T-helper 1 cell treated with Interleukin-12 subunit alpha and Interleukin-12 subunit beta and Interleukin-4 antibody, amounts not matched to agents 30 ng/mL and 1 ng/mL, for 36 hours (primary cell): ENCODE measurements around the gene PRPF38A. TPM values are rescaled to one million over a fixed set of nuclear protein-coding genes. Genes with fewer than 3 reads are reported as not detected.

Source experiments
- intact Hi-C: fragments of 100-400 bp; cut with micrococcal nuclease; formaldehyde crosslinking; loops from one replicate; pipeline ENCODE4 v1.15.1; 2024
- total RNA-seq: library from RNA; stranded (reverse); gene quantifications from 2 replicates; pipeline ENCODE4 v1.2.3, GENCODE V29; 2022

PRPF38A gene
- total RNA-seq, 1 donor from 2014 or later: 91.7 TPM

DNA sequence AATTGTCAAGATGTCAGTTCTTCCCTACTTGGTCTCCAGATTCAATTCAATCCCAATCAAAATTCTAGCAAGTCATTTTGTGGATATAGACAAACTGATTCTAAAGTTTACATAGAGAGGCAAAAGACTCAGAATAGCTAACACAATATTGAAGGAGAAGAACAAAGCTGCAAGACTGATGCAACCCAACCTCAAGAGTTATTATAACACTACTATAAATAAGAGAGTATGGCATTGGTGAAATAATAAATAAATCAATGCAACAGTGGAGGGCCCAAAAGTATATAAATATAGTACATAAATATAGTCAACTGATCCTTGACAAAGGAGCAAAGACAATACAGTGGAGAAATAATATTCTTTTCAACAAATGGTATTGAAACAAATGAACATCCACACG, 49.7 kb downstream of the PRPF38A start:
- intact Hi-C loops: no loop called here

DNA sequence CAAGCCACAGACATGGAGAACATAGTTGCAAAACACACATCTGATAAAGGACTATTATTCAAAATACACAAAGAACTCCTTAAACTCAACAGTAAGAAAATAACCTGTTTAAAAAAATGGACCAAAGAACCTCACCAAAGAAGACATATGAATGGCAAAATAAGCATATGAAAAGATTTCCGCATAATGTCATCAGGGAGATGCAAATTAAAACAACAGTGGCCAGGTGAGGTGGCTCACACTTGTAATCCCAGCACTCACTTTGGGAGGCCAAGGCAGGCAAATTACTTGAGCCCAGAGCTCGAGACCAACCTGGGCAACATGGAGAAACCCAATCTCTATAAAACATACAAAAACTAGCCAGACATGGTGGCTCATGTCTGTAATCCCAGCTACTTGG, 50.4 kb downstream of the PRPF38A start:
- intact Hi-C loops: no loop called here

DNA sequence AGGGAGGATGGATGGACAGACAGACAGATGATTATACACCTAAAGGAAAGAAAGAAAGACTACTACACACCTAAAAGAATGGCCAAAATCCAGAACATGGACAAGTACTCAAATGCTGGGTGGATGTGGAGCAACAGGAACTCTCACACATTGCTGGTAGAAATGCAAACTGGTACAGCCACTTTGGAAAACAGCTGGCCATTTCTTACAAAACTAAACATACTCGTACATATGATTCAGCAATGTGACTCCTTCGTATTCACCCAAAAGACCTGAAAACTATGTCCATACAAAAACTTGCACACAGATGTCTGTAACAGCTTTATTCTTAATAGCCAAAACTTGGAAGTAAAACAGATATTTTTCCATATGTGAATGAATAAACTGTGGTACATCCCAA, 51.3 kb downstream of the PRPF38A start:
- intact Hi-C loops: no loop called here

DNA sequence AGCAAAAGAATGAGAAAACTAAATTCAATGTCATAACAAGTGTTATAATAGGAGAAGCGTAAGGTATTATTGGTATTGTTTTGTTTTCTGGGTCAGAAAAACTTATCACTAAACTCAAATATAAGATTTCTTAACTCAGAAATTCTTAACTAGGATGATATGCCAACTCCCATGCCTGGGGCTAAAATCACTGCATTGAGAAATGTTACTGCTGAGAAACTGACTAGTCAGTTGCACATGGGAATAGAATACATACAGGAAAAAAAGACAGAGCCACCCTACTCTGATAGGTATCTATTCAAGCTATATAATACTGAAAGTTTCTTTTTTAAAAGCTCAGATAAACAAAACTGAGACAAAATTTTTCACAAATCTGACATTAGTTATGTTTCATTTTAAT, 56.3 kb downstream of the PRPF38A start:
- intact Hi-C loops: no loop called here

DNA sequence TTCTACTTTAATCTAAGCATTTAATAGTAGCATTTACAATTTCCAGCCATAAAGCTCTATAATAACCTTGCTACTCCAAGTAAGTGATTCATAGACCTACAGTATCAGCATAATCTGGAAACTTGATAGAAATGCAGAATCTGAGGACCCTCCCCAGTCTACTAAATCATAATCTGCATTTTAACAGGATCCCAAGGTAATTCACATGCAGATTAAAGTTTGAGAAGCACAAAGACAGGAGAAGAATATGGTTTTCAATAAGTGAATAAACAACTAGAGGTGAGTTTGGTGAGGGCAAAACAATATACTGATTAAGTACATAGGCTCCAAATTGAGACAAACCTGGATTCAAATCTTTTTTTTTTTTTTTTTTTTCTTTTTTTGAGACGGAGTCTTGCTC, 57.4 kb downstream of the PRPF38A start:
- intact Hi-C loops: no loop called here

DNA sequence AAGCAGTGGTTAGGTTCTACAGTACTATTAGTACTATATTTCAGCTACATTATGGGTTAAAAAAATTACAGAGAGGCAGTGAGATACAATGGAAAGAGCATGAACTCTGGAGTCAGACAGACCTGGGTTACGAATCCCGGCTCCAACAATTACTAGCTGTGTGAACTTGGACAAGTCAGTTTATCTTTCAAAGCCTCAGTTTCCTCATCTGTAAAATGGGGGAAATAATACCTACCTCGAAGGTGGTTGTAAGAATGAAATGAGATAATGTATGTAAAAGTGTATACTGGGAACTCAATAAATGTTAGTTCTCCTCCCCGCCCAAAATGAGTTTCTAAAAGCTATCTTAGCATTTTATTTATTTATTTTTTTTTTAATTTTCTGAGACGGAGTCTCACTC, 59.5 kb downstream of the PRPF38A start:
- intact Hi-C loops: no loop called here

DNA sequence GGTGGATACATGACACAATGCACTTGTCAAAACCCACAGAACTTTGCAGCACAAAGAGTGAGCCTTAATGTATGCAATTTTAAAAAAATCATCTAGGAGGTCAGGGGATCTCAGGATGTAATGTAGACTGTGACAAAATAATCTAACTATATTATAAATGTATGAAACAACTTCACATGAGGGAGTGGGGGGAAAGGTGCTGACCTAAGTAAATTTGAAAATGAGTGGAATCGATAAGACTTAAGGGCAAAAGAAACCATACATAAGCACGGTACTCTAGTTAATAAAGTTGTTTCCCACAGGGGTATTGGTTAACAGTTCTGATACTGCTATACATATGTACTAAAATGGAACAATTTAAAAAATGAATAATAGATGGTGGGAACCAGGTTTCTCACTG, 64.7 kb downstream of the PRPF38A start:
- intact Hi-C loops: no loop called here

Other genes starting within 250 kb of the PRPF38A start
- gene CC2D1B, start 38.4 kb upstream of the PRPF38A start, total RNA-seq: 70.7 and 71.4 TPM in 2 replicates
- 23.0 and 24.0 TPM in 2 replicates for gene ORC1, start 179 bp upstream of the PRPF38A start, total RNA-seq
- gene TUT4, start 148.5 kb downstream of the PRPF38A start, total RNA-seq: 82.3 and 82.6 TPM in 2 replicates
- gene GPX7, start 197.8 kb downstream of the PRPF38A start, total RNA-seq: 31.6 and 32.9 TPM in 2 replicates
- 8.2 and 10.3 TPM in 2 replicates for gene SHISAL2A, start 228.6 kb downstream of the PRPF38A start, total RNA-seq